NCI-H128 (cell line): ENCODE data around the gene GRM6.

Experiments
- DNase-seq: peaks from one replicate; lab custom pipeline; 2025; ENCODE audit not compliant: unreplicated experiment; lab: John Stamatoyannopoulos, UW

GRM6 gene

DNA sequence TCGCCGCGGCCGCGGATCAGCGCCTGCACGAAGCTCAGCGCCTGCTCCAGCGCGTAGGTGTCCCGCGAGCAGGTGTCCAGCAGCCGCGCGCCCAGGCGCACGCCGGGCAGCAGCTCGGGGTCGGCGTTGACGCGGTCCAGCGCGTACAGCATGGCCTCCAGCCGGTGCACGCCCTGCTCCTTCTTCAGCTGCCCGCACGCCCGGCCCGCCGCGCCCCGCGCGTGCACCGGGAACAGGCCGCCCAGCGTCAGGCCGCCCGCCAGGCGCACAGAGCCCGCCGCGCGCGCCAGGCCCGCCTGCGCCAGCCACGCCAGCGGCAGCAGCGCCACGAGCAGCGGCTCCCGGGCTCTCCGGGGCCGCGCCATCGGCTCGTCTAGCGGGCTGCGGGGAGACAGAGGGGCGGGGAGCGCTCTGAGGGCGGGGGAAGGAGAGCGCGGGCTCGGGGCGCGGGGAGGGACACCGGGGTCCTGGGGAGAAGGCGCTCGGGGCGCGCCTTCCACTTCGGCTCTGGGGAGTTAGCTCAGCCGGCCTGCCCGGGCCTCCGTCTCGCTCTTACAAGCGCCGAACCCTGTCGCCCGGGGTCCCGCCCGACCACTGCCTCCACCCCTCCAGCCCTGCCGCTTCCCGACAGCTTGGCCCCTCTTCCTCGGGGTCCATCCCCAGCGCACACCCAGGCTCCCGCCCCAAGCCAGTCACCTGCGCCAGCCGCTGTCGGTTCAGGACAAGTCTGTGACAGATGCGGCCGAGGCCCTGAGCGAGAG lies at the start of gene GRM6:
Gene GRM6, minus strand, starts transcription at position 741 of the 761 bp plus-strand sequence. Its CDS starts 376 bp downstream, at position 365.
- no peak for DNase-seq

GRCh38 chr5:179044765-179045164 lies 49.6 kb upstream of the GRM6 start:
- no peak for DNase-seq

- no peak for DNase-seq
Measured at GRCh38 chr5:179033004-179033580, 38.0 kb upstream of the GRM6 start.

GRCh38 chr5:179023528-179024189 lies 28.5 kb upstream of the GRM6 start, which contains the start of gene ZNF879:
Gene ZNF879 (plus strand): TSS chr5:179023804. CDS start chr5:179025005, 1,201 bp downstream.
- peak; percentile 87 for DNase-seq

DNA sequence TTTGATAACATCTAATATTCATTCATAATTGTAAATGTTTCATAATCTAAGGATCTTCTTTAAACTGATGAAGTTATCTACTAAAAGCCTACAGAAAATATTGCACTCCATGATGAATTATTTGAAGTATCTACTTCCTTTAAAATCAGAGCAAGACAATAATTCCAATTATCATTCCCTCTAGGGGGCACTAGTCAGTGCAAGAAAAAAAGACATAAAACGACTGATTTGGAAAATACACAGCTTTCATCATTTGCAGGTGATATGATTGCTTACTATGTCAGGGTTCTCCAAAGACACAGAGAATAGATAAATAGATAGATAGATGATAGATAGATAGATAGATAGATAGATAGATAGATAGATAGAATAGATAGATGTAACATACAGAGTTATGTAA lies 13.5 kb upstream of the GRM6 start:
- DNase-seq, result no peak

DNA sequence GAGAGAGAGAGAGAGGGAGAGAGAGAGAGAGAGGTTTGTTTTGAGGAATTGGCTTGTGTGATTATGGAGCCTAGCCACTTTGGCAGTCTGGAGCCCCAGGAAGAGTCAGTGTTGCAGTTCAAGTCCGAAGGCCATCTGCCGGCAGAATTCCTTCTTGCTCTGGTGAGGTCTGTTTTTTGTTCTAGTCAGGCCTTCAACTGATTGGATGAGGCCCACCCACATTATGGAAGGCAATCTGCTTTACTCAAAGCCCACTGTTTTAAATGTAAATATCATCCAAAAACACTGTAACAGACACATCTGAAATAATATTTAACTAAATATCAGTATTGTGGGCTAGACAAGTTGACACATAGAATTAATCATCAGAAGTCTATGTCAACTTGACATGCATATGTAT lies 11.4 kb upstream of the GRM6 start:
- DNase-seq, result no peak

GRCh38 chr5:178998441-178998840 lies 3.3 kb upstream of the GRM6 start:
- DNase-seq, result no peak

- no peak for DNase-seq
Measured at GRCh38 chr5:178997191-178997590, 2.1 kb upstream of the GRM6 start.

GRCh38 chr5:178996156-178996555 lies 1.0 kb upstream of the GRM6 start:
- DNase-seq, result no peak

DNA sequence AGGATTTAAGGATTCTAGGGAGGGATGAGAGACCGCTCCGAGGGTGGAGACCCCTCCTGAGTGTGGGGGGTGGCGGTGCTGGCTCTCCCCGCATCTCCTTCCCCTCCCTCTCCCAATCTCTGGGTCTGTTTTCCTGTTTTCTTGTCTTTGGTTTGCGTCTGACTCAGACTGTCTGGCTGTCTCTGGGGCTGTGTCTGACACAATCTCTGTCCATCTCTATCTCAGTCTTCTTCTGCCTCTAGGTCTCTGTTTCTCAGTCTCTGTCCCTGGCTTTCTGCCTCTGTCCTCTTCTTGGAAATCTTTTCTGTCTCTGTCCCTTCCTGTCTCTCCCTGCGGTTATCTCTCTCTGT lies 196 bp upstream of the GRM6 start:
- no peak for DNase-seq

DNA sequence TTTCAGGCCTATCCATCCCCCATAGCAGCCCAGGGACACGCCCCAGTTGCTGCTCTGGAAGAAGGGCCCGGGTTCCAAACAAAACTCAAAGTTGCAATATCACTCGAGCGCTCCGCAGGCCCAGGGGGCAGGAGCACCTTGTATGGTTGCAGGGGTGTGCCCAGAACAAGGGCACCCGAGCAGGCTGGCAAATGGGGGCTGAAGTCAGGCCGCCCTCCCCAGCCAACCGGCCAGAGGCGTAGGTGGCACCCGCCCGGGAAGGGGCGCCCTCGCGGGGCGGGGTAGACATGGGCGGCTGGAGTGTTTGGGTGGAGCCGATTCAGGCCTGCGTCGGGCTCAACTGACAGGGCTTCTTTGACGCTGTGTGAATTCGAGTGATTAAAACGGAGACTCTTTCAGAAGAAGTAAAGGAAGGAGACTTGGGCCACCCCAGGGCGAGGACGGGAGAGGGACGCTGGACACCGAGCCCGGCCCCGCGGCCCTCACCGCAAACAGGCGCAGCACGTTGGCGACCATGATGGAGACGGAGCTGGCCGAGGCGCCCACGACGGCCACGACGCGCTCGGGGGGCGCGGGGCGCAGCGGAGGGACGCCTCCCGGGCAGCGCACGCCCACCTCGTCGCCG lies 1.1 kb downstream of the GRM6 start:
- DNase-seq, result no peak

- DNase-seq, result no peak
Measured at GRCh38 chr5:178993236-178993765, 1.8 kb downstream of the GRM6 start.

- no peak for DNase-seq
Measured at GRCh38 chr5:178992291-178992895, 2.7 kb downstream of the GRM6 start.

GRCh38 chr5:178991190-178992145 lies 3.7 kb downstream of the GRM6 start:
- no peak for DNase-seq

DNA sequence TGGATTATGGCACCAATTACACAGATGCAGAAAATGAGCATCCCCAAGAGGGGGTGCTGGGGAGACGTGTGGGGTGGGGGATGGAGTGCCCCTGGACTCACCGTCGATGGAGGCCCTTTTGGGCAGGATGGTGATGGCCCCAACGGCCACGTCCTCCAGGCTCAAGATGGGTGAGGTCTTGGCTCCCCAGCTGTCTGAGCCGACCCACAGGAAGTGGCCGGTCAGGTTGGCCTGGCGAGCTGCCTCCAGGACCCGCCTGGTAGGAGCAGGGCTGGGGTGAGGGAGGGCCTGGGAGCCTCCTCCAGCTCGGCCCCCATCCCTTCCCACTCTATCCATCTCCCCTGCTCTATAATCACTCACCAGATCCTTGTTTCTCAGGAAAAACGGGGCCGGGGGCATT lies 4.6 kb downstream of the GRM6 start:
- DNase-seq, result no peak

- no peak for DNase-seq
Measured at GRCh38 chr5:178989311-178989710, 5.8 kb downstream of the GRM6 start.

- no peak for DNase-seq
Measured at GRCh38 chr5:178988436-178989220, 6.5 kb downstream of the GRM6 start.

GRCh38 chr5:178986326-178986960 lies 8.7 kb downstream of the GRM6 start:
- no peak for DNase-seq
